SU-DHL-6 (cell line): Measurements from ENCODE around the gene ZFAND6.

Experiments
- H2AFZ ChIP-seq: fragments of 200-600 bp; sonication (generic); 2 replicates; pipeline ENCODE4 v1.6.1; 2014; ENCODE audit warnings: low read depth, mild to moderate bottlenecking, moderate library complexity, mixed read lengths, antibody characterized with exemption, low read length; ENCODE audit not compliant: severe bottlenecking
- H3F3A ChIP-seq: fragments of 200-600 bp; shearing (Covaris generic); 2 replicates; pipeline ENCODE4 v1.6.0; 2016; ENCODE audit warnings: antibody characterized with exemption, mild to moderate bottlenecking; ENCODE audit not compliant: insufficient read depth
- H3K27ac ChIP-seq: fragments of 200-600 bp; sonication (generic); 2 replicates; pipeline ENCODE4 v1.5.1; 2016; ENCODE audit warnings: low read depth, mild to moderate bottlenecking, low read length, moderate library complexity, mixed read lengths
- H3K27me3 ChIP-seq: fragments of 200-600 bp; sonication (generic), shearing (Covaris generic); 2 replicates; pipeline ENCODE4 v1.6.0; 2014; ENCODE audit warnings: mild to moderate bottlenecking, low read length
- H3K36me3 ChIP-seq: fragments of 200-600 bp; sonication (generic); 2 replicates; pipeline ENCODE4 v1.6.1; 2014; ENCODE audit warnings: mild to moderate bottlenecking, low read length, mixed read lengths
- H3K4me2 ChIP-seq: fragments of 300-600, 200-600 bp; shearing (Covaris generic), sonication (generic); 2 replicates; pipeline ENCODE4 v1.6.0; 2014; ENCODE audit warnings: low read length, low read depth, mild to moderate bottlenecking; ENCODE audit not compliant: poor library complexity, severe bottlenecking
- H3K4me3 ChIP-seq: fragments of 200-600 bp; sonication (generic); 2 replicates; pipeline ENCODE4 v1.5.1; 2014; ENCODE audit warnings: antibody characterized with exemption, low read length, mild to moderate bottlenecking, mixed read lengths; ENCODE audit not compliant: insufficient read depth, poor library complexity, severe bottlenecking
- H3K79me2 ChIP-seq: fragments of 200-600 bp; sonication (generic); 2 replicates; pipeline ENCODE4 v1.6.1; 2014; ENCODE audit warnings: mild to moderate bottlenecking, low read length, moderate library complexity; ENCODE audit not compliant: insufficient read depth
- H3K9ac ChIP-seq: fragments of 200-600 bp; sonication (generic); 2 replicates; pipeline ENCODE4 v1.7.0; 2014; ENCODE audit warnings: mild to moderate bottlenecking, low read length
- H3K9me2 ChIP-seq: fragments of 200-600 bp; sonication (generic); replicated peaks from 2 replicates; pipeline ENCODE4 v1.6.1; 2014; ENCODE audit warnings: low read length; ENCODE audit not compliant: insufficient read depth
- H3K9me3 ChIP-seq: fragments of 200-600 bp; sonication (generic); 2 replicates; pipeline ENCODE4 v1.6.1; 2014; ENCODE audit warnings: low read length, mixed read lengths; ENCODE audit not compliant: insufficient read depth
- H4K20me1 ChIP-seq: fragments of 200-600 bp; sonication (generic); 2 replicates; pipeline ENCODE4 v1.6.1; 2014; ENCODE audit warnings: low read depth, mild to moderate bottlenecking, antibody characterized with exemption, low read length, moderate library complexity, mixed read lengths
- CTCF ChIP-seq: fragments of 200-600 bp; sonication (generic); IDR thresholded peaks from one replicate; pipeline ENCODE4 v1.5.1; 2017; ENCODE audit warnings: antibody characterized with exemption, mild to moderate bottlenecking, low read length, moderate library complexity; ENCODE audit not compliant: insufficient read depth, poor library complexity, severe bottlenecking
- EZH2phosphoT487 ChIP-seq: fragments of 200-600 bp; sonication (generic), shearing (Covaris generic); conservative IDR thresholded peaks from 2 replicates; pipeline ENCODE4 v1.6.1; 2018; ENCODE audit warnings: mild to moderate bottlenecking, antibody characterized with exemption, low read length, moderate library complexity, mixed read lengths

Gene ZFAND6

GRCh38 chr15:80136854-80137253 lies 77.4 kb downstream of the ZFAND6 start:
- H3F3A ChIP-seq = no peaks in the 10 kb centered on the region
- H3K27ac ChIP-seq = no peak overlapping the region
- H3K4me3 ChIP-seq = no peak overlapping the region
- H3K9me2 ChIP-seq = no peaks in the 10 kb centered on the region
- no peak overlapping the region for H3K9ac ChIP-seq
- H2AFZ ChIP-seq = no peak overlapping the region
- H3K4me2 ChIP-seq = no peak overlapping the region
- peaks cover 6% of the 10 kb centered on the region; the same call in 1 of the 2 replicates for H3K36me3 ChIP-seq
- no peaks in the 10 kb centered on the region for H3K79me2 ChIP-seq
- H4K20me1 ChIP-seq = no peaks in the 10 kb centered on the region
- H3K27me3 ChIP-seq = no peaks in the 10 kb centered on the region
- no peaks in the 10 kb centered on the region for H3K9me3 ChIP-seq
- TF ChIP-seq EZH2phosphoT487 (no peak), CTCF (no peak)

DNA sequence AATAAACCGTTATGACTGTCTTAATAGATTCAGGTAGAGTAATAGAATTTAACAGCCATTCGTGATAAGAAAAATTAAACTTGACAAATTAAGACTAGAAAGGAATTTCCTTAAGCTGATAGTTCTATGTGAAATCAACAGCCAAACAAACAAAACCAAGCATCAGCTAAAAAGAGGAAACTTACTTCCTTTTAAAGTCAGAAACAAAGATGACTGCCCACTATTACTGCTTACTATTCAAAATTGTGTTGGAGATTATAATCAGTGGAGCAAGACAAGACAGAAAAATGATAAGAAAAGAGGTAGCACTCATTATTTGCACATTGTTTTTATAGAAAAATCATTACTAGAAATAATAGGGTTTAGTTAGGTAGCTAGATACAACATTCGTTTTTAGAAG lies 79.5 kb downstream of the ZFAND6 start:
- no peaks in the 10 kb centered on the region for H3K9me2 ChIP-seq
- H3K9ac ChIP-seq = no peak overlapping the region
- no peaks in the 10 kb centered on the region for H3F3A ChIP-seq
- H3K9me3 ChIP-seq = no peaks in the 10 kb centered on the region
- no peaks in the 10 kb centered on the region for H3K27me3 ChIP-seq
- no peak for TF ChIP-seq EZH2phosphoT487
- H2AFZ ChIP-seq = no peak overlapping the region
- no peaks in the 10 kb centered on the region for H3K79me2 ChIP-seq
- peaks cover 3% of the 10 kb centered on the region; the same call in 1 of the 2 replicates for H3K36me3 ChIP-seq
- no peak overlapping the region for H3K27ac ChIP-seq
- no peaks in the 10 kb centered on the region for H4K20me1 ChIP-seq
- no peak overlapping the region for H3K4me3 ChIP-seq
- H3K4me2 ChIP-seq = no peak overlapping the region

DNA sequence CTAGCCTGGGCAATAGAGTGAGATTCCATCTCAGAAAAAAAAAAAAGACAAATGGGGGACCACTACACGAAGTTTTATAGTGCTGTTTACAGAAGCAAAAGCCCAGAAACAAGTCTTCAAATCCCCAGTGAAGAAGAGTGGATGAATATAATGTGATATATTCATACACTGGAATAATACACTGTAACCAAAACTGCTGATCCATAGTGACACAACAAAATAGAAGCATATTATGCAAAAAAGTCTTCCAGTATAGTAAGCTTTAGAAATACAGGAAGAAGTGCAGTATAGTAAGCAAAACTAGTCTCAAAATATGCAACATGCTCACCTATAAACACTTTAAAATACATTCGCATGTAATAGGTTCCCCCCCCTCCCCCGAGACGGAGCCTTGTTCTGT lies 81.4 kb downstream of the ZFAND6 start:
- no peaks in the 10 kb centered on the region for H3K9me2 ChIP-seq
- no peak overlapping the region for H3K27ac ChIP-seq
- no peak overlapping the region for H3K4me3 ChIP-seq
- H3K79me2 ChIP-seq = no peaks in the 10 kb centered on the region
- TF ChIP-seq CTCF = no peak
- no peak for TF ChIP-seq EZH2phosphoT487
- H3K27me3 ChIP-seq = no peaks in the 10 kb centered on the region
- H4K20me1 ChIP-seq = no peaks in the 10 kb centered on the region
- no peak overlapping the region for H2AFZ ChIP-seq
- no peak overlapping the region for H3K4me2 ChIP-seq
- H3F3A ChIP-seq = no peaks in the 10 kb centered on the region
- no peaks in the 10 kb centered on the region for H3K9me3 ChIP-seq
- no peak overlapping the region for H3K9ac ChIP-seq
- peaks cover 3% of the 10 kb centered on the region; the same call in 1 of the 2 replicates for H3K36me3 ChIP-seq

DNA sequence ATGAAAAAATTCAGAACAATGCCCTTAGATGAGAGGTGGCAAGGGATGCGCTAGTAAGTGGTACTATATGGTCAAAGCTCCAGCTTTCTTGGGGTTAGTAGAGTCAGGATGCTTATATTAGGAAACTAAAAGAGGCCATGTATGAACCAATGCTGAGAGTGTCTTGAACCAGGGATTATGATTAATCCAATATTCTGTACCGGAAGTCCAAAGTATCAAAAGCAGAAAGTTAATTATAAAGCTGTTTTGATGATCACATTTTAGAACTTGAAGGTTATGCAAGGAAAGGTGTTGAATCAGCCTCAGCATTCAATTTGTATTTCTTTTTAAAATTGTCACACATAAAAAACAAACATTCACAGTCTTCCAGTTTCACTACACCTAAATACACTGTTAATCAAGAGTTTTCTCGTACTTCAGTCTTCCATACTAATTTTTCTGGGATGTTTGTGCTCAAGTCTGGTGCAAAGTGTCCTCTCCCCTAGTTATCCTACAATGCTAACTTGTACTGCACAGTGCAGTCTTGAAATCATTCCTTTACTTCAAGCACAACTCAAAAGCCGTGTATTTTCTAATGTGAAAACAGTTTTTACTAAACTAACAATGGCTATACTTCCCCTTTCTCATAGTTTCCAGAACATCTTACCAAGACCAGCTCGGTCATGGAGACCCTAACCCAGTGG lies 82.6 kb downstream of the ZFAND6 start:
- Histone ChIP-seq H3F3A (no peaks in the 10 kb centered on the region), H3K36me3 (no peaks in the 10 kb centered on the region), H3K4me3 (no peak overlapping the region), H2AFZ (no peak overlapping the region), H3K79me2 (no peaks in the 10 kb centered on the region), H3K9me3 (no peaks in the 10 kb centered on the region), H4K20me1 (no peaks in the 10 kb centered on the region), H3K27ac (no peak overlapping the region), H3K9ac (no peak overlapping the region), H3K4me2 (no peak overlapping the region), H3K9me2 (no peaks in the 10 kb centered on the region), H3K27me3 (no peaks in the 10 kb centered on the region)
- TF ChIP-seq EZH2phosphoT487 = no peak
- no peak for TF ChIP-seq CTCF
